Mucosa of stomach (tissue), 1 donor: ENCODE measurements around the gene P2RY11.

Experiments used
- H3K27me3 ChIP-seq: one replicate; pipeline ENCODE4 v1.7.0; 2013; ENCODE audit warnings: mild to moderate bottlenecking, low read length; ENCODE audit not compliant: control insufficient read depth, insufficient read depth
- H3K36me3 ChIP-seq: one replicate; pipeline ENCODE4 v1.7.0; 2013; ENCODE audit warnings: low read length; ENCODE audit not compliant: control insufficient read depth, insufficient read depth
- H3K4me1 ChIP-seq: one replicate; pipeline ENCODE4 v1.7.0; 2013; ENCODE audit warnings: mild to moderate bottlenecking, low read length; ENCODE audit not compliant: control insufficient read depth, insufficient read depth
- H3K4me3 ChIP-seq: one replicate; pipeline ENCODE4 v1.7.0; 2013; ENCODE audit warnings: low read length
- H3K9ac ChIP-seq: one replicate; pipeline ENCODE4 v1.7.0; 2013; ENCODE audit warnings: mild to moderate bottlenecking, low read length, moderate library complexity
- H3K9me3 ChIP-seq: one replicate; pipeline ENCODE4 v1.7.0; 2013; ENCODE audit warnings: mild to moderate bottlenecking, low read length, moderate library complexity; ENCODE audit not compliant: control insufficient read depth
- donor health status: Pancreatic carcinoma.

The P2RY11 gene

GRCh38 chr19:10155839-10156238, 44.3 kb downstream of the P2RY11 start:
- Histone ChIP-seq H3K4me3 (no peak overlapping the region), H3K4me1 (no peaks in the 10 kb centered on the region), H3K9me3 (no peaks in the 10 kb centered on the region), H3K27me3 (no peaks in the 10 kb centered on the region), H3K36me3 (peaks cover 8% of the 10 kb centered on the region), H3K9ac (no peak overlapping the region)

GRCh38 chr19:10158071-10158470, 46.6 kb downstream of the P2RY11 start:
- Histone ChIP-seq H3K4me3 (no peak overlapping the region), H3K4me1 (no peaks in the 10 kb centered on the region), H3K9me3 (no peaks in the 10 kb centered on the region), H3K9ac (no peak overlapping the region), H3K27me3 (no peaks in the 10 kb centered on the region), H3K36me3 (no peaks in the 10 kb centered on the region)

- Histone ChIP-seq H3K27me3 (no peaks in the 10 kb centered on the region), H3K36me3 (no peaks in the 10 kb centered on the region), H3K4me1 (no peaks in the 10 kb centered on the region), H3K9ac (no peak overlapping the region), H3K4me3 (no peak overlapping the region), H3K9me3 (no peaks in the 10 kb centered on the region)
Observed at GRCh38 chr19:10158485-10158884, 47.0 kb downstream of the P2RY11 start.

GRCh38 chr19:10159610-10160009, 48.1 kb downstream of the P2RY11 start:
- Histone ChIP-seq H3K9ac (no peak overlapping the region), H3K36me3 (no peaks in the 10 kb centered on the region), H3K27me3 (no peaks in the 10 kb centered on the region)

GRCh38 chr19:10163536-10163935, 52.0 kb downstream of the P2RY11 start:
- Histone ChIP-seq H3K9ac (no peak overlapping the region), H3K4me1 (no peaks in the 10 kb centered on the region), H3K27me3 (no peaks in the 10 kb centered on the region), H3K36me3 (no peaks in the 10 kb centered on the region), H3K9me3 (no peaks in the 10 kb centered on the region), H3K4me3 (no peak overlapping the region)

More at GRCh38 chr19:10159610-10160009, 48.1 kb downstream of the P2RY11 start:
- H3K4me1 ChIP-seq: no peaks in the 10 kb centered on the region
- H3K4me3 ChIP-seq: no peak overlapping the region
- no peaks in the 10 kb centered on the region for H3K9me3 ChIP-seq
